ENCODE results near the gene PC.

- TF ChIP-seq, protein P1, sequence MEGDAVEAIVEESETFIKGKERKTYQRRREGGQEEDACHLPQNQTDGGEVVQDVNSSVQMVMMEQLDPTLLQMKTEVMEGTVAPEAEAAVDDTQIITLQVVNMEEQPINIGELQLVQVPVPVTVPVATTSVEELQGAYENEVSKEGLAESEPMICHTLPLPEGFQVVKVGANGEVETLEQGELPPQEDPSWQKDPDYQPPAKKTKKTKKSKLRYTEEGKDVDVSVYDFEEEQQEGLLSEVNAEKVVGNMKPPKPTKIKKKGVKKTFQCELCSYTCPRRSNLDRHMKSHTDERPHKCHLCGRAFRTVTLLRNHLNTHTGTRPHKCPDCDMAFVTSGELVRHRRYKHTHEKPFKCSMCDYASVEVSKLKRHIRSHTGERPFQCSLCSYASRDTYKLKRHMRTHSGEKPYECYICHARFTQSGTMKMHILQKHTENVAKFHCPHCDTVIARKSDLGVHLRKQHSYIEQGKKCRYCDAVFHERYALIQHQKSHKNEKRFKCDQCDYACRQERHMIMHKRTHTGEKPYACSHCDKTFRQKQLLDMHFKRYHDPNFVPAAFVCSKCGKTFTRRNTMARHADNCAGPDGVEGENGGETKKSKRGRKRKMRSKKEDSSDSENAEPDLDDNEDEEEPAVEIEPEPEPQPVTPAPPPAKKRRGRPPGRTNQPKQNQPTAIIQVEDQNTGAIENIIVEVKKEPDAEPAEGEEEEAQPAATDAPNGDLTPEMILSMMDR (IDR thresholded peaks at IDR 0.05), result peak in 1 of 6 experiments; percentile 2
- no peak for TF ChIP-seq POLR2A (IDR thresholded peaks at IDR 0.05)
Observed at GRCh38 chr11:66958956-66959274, 732 bp upstream of the PC start.
